Caki2 (cell line): ENCODE data around the gene BAK1. TPM values are rescaled to one million over a fixed set of nuclear protein-coding genes. Genes with fewer than 3 reads are reported as not detected.

Experiments
- DNase-seq: peaks from one replicate; pipeline ENCODE4 v3.0.0-alpha.2; 2015; ENCODE audit warnings: low read depth
- in situ Hi-C: cut with HindIII; loops from 2 replicates; pipeline ENCODE4 v1.10.0; 2016; ENCODE audit warnings: low sequenced_read_pairs, low pct_unique_long_range_greater_than_20kb, mixed read lengths
- total RNA-seq: library from RNA; depleted of rRNA; stranded (reverse); fragments of >200 nt; shearing (Covaris generic); gene quantifications from 2 replicates; pipeline ENCODE4 v1.2.3, GENCODE V29; 2014; ENCODE audit warnings: low replicate concordance; rRNA removed

Gene BAK1
- total RNA-seq = 101 and 103 TPM in 2 replicates

DNA sequence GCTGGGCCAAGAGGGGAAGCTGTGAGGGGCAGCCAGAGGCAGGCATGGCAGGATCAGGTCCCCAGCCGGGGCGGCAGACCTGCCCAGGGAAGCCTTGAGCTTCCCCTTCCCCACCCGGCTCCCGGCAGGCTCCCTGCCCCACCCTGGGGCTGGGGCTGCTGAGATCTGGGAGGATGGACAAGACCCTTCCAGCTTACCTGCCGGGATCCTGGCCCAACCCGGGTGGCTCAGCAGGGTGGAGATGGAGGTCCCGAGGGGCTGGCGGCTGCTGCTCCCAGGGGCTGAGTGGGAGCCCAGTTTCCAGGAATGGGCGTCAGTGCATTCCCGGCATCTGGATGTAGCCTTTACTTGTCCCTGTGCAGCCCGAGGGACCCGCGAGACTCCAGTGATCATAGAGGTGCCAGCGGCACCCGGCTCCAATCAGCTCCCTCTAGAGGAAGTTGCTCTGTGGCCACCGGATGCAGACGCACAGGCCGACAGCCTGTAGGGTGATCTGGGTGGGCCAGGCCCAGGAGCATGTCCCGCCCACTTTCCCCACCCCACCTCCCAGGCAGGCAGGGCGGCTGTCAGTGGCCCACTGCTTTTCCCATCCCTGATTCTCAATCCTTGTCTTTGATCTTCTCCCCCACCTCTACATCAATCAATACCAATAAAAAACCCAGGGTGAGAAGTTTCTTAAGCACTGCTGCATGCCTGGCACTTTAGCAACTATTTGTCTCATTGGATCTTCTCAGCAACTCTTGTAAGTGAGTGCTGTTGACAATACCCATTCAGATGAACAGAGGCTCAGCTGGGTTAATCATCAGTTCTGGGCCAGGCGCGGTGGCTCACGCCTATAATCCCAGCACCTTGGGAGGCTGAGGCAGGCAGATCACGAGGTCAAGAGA lies at the start of gene BAK1:
Gene BAK1, minus strand, starts transcription at position 449 of the 887 bp plus-strand sequence. CDS start 2,672 bp downstream, outside the sequence.
- DNase-seq = peak; percentile 92
- in situ Hi-C loops = no loop called here

DNA sequence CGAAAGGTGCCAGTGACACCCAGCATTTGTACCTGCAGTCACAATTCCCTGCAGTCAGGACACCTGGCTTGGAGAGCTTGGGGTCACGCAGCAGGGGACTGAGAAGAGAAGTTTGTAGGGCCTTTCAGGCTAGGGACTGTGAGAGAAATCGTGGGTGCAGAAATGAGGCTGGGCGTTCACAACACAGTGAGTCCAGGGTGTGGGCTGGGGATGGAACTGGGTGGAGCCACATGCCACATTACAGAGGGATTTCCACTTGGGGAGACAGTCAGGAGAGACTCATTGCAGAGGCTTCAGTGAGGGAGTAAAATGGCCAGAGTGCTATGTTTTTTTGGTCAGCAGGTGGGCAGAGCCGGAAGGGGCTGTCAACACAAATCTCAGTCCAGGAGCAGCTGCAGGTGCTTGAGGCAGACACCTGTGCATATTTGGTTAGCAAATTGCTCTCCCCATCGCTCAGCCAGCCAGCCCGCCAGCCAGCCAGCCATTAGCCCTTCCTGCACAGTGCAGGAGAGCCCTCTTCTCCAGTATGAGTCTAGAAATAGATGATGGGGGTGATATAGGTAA lies 48.4 kb upstream of the BAK1 start:
- DNase-seq = no peak
- in situ Hi-C loops = no loop called here

DNA sequence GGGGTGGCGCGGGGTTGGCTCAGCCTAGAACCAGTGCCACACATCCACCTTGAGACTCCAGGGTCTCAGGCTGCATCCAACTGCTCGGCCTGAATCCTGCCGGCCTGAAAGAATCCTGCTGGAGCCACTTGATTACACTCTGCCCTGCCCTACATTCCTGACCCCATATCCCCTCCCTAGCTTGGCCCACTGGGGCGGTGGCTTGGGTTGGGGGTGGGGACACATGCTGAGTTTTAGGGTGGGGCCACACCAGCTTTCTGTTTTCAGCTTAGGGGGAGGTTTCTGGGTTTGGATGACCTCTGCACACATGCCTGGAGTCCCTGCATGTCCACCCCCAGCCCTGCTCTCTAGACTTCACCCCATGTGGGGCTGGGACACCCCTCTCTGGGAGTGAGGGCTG lies 47.8 kb upstream of the BAK1 start:
- in situ Hi-C loops = no loop called here
- DNase-seq = no peak

DNA sequence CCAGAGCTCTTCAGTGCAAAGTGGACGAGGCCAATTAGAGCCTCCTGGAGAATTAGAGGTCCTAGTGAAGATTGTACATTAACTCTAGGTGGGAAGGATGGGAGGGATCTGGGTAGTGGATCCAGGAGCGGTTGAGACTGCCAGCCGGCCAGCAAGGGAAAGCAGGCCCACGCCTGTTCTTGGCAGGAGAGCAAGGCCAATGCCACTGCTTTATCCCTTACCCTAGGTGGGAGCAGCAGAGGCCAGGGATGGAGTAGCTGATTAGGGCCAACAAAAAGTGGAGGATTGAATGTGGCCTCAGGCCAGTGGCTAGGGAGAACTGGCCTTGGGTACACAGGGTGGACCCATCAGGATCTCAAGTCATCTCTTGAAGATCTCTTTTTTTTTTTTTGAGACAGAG lies 44.8 kb upstream of the BAK1 start:
- DNase-seq = no peak
- in situ Hi-C loops = no loop called here

DNA sequence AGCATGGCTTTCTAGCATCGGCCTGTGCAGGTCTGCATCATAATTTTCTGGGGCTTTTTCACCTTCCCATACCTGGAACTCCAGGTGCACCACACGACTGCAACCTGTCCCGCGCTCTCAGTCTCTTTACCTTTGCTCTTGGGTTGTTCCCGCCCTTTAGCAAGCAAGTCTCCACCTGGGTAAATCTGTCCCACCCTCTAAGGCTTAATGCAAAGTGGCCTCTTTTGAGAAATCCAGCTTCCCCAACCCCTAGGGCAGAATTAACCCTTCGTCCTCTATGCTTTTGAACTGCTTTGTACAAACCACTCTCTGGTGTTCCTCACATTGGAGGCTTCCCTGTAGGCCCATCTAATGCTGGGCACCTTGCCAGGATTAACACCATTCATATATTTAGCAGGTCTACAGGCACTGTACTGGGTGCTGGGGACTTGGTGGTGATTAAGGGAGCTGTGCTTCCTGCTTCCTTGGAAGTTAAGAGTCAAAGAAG lies 43.9 kb upstream of the BAK1 start:
- DNase-seq = no peak
- in situ Hi-C loops = no loop called here

DNA sequence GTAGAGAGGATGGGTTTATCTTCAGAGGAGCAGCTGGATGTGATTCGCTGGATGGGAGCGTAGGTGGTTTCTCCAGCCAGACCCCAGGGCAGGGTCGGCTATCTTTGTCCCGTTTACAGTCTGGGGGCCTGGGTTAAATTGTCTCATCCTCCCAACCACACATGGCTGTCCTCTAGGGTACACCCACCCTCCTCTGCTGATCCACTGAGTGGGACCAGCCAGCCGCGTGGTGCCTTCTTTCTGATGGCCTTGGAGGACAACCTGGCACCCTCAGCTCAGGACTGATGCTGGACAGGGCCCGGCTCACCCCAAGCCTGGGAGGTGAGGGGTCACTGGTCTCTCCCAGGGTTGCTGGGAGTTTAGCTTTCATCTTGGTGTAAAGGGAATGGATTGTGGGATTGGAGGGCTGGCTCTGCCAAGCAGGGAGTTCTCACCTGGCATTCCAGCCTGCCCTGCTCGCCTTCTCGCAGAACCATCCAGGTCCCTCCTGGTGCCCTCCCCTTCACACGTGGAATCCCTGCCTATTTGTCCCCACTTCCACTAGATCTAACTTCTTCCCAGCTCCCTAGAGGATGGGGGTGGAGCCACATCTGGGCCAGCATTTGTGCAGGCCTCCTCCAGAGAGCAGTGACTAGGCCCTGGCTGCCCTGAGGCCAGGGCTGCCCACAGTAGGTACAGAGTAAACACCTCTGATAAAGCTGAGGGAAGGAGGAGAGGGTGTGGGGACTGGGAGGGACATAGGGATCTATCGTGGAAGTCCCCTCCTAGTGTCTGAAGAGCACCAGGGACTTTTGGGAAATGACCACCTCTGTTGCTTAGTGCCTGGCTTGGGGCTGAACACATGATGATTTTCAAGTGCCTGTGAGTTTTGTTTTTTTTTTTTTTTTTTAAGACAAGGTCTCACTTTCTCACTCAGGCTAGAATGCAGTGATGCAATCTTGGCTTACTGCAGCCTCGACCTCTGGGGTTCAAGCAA lies 42.7 kb upstream of the BAK1 start:
- in situ Hi-C loops = no loop called here
- DNase-seq = peak; percentile 59

DNA sequence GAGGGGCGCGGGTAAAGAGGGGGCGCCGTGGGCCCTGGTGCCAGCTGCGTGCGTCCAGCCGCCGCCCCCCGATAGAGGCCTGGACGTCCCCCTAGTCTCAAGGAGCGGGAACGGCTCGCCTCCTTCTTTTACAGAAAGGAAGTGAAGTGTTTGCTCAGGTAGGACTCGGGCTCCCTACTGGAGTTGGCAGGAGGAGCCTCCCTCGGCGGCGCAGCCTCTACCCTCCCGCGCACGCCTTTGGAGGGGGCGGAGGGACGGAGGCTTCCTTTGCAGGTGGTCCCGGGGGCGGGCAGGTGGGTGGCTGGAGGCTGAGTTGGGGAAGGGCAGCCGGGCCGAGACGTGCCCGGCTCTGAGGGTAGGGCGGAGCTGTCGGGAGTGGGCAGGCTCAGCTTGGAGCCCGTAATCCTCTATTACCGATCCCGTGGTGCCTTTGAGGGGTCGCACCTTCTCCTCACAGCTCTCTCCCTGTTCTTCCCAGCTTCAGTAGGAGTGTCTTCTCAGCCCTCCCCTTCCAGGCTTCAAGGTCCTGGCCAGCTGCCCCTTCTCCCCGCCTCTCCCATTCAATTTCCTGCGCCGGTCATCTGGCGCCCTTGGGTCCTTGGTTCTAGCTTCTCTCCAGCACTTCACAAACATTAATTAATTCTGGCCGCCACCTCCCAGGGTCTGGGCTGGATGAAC lies 41.8 kb upstream of the BAK1 start:
- DNase-seq = peak; percentile 86
- in situ Hi-C loops = no loop called here

DNA sequence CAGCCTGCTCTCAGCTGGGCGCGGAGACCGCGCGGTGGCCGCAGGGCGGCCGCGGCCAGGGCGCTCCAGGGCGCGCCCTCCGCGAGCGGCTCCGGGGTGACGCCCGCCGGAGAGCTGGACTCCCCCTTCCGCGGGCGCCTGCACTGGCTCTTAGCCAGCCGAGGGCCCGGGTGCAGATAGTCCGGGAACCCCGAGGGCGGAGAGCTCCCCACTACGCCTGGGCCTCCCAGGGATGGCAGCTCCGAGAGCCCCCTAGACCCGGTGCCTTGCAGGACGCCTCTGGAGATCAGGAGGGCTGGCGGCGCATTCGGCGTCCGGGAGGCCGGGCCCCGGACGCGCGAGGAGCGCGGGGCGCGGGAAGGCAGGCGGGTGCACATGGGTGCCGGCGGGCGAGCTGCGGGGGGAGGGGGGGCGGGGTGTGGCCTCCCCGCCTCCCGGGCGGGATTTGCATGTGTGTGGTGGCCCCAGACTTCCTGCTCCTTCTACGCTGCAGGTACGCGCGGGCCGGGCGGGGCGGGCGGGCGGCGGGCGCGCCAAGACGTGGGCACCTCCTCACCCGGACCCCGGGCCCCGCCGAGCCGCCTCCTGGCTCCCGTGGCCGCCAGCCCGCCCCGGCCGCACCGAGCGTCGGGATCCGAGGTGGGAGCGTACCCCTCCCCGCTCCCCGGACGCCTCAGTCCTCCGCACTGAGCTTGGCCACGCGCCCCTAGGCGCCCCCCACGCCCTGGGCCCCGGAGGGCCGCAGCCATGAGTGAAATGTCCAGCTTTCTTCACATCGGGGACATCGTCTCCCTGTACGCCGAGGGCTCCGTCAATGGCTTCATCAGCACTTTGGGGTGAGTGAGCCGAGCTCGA lies 41.0 kb upstream of the BAK1 start, which contains the start of gene ITPR3:
Gene ITPR3, plus strand, starts transcription at position 467 of the 855 bp plus-strand sequence. Its CDS starts 281 bp downstream, at position 748.
- in situ Hi-C loops = no loop called here
- DNase-seq = peak; percentile 84

DNA sequence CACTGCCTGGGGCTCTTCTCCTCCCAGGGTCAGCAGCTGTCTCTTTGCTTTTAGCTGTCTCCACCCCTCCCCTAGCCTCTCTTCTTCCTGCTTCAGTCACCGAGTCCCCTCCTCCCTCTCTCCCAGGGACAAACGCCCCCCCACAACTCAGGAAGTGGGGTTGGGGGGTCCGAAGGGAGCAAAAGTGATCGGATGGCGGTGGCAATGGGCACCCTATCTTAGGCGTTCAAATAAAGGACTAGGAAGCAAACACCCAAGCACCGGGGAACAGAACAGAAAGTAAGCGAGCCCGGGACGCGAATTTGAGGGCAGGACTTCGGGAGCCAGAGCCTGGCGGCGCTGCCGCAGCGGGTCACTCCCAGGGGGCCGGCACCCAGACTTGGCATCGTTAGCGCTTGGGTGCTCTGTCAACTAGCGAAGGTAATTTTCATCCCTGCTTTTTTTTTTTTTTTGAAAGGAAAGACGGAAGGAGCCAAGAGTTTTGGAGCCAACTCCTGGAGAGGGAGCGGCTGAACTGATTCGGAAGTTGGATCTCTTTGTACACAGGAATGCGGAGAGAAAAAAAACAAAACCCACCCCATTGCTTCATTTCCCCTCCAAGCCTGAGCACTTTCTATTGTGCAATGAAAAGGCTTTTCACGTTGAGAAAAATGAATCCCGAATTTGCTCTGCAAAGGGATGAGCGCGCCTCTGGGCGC lies 40.2 kb upstream of the BAK1 start:
- DNase-seq = peak; percentile 67
- in situ Hi-C loops = no loop called here

DNA sequence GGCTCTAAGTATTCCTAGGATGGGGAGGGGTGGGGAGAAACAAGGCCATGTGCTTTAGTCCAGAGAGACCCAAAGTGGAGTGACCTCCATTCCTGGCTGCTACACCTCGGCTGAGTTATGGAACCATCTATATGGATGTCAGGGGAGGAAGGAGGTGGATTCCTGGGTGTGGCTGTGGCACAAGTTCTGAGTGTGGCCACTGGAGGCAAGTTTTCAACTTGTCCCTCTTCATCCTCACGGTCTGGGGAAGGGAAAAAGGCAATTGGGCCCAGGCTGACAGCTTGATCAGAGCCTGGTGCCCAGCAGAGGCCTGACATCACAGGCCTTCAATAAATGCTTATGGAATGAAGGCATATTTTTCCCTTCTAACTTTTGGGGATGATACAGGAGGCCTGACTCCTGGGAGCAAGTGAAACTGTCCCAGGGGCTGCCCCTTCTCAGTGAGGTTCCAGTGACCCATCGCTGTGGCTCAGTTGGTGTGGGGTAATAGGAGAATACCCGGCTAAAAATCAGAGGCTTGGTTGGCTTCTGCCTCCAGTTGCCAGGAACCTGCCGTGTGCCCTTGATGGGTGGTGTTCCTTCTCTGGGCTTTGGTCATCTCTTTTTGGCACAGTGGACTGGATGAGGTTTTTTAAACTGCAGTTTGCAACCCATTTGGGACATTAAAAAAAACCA lies 39.2 kb upstream of the BAK1 start:
- DNase-seq = no peak
- in situ Hi-C loops = no loop called here

DNA sequence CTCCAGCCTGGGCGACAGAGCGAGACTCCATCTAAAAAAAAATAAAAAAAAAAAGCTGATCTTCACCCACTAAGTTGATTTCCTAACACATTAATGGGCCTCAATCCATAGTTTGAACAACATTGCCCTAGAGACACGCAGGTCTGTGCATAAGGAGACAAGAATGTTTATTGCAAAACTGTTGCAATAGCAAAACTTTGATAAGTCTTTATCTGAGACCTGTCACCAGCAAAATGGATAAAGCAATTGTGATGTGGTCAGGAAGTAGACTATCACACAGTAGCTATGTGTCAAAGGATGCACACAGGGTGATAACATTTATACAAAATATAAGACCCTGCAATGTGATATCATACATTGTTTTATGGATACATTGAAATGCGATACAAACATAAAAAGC lies 36.8 kb upstream of the BAK1 start:
- in situ Hi-C loops = no loop called here
- DNase-seq = no peak

DNA sequence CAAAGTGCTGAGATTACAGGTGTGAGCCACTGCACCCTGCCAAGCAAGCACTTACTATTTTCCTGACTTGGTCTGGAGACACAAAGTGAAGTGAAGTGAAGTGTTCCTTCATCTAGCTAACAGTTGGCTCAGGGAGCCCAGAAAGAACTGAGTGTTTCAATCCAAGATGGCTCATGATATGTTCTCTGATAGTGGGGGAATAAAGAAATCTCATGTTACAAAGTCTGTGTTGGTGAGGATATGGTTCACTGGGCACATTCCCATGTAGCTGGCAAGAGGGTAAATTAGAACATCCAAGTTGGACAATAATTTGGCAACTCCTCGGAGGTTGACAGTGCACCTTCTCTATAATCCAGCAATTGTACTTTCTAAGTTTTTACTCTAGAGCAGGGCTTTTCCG lies 36.0 kb upstream of the BAK1 start:
- no peak for DNase-seq
- in situ Hi-C loops = no loop called here

DNA sequence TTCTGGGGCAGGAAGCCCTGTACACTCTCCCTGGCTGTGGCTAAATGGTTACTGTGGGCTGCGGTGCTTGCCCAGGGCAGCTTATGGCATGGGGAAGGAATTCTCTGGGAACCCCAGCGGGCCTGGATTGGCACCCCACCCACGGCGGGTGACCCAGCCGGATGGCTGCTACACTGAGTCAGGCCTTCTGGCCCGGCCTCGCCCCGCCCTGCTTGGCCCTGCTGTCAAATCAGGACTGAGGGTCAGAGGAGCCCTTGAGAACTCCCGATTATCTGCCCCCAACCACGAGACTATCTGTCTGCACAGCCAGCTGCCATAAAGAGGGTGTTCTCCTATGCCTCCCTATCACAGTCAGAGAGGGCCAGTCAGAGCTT lies 33.7 kb upstream of the BAK1 start:
- in situ Hi-C loops = no loop called here
- no peak for DNase-seq

DNA sequence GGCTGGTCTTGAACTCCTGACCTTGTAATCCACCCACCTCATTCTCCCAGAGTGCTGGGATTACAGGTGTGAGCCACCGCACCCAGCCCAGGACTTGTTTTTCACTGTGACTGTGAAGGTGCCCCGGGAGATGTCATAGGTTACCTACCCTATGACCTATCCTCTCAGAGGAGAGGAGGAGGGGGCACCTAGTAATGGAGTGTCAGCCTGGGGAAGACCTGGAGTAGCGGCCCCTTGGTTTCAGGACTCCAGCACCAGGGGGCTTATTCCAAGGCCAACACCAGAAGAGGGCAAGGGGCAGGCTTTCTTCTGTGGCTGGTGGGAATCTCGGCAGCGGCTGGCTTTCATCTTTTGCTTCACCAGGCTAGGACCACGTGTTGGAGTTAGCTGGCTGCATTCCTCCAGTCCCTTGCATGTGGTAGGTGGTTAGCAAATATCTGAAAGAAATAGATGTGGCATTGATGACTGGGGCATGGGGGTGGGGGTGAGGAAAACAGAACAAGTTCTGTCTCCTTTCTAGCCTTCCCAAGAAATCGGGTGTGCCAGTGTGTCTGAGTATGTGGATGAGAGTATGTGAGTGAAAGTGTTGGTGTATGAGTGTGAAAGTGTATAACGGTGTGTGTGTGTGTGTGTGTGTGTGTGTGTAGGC lies 33.2 kb upstream of the BAK1 start:
- no peak for DNase-seq
- in situ Hi-C loops = no loop called here

DNA sequence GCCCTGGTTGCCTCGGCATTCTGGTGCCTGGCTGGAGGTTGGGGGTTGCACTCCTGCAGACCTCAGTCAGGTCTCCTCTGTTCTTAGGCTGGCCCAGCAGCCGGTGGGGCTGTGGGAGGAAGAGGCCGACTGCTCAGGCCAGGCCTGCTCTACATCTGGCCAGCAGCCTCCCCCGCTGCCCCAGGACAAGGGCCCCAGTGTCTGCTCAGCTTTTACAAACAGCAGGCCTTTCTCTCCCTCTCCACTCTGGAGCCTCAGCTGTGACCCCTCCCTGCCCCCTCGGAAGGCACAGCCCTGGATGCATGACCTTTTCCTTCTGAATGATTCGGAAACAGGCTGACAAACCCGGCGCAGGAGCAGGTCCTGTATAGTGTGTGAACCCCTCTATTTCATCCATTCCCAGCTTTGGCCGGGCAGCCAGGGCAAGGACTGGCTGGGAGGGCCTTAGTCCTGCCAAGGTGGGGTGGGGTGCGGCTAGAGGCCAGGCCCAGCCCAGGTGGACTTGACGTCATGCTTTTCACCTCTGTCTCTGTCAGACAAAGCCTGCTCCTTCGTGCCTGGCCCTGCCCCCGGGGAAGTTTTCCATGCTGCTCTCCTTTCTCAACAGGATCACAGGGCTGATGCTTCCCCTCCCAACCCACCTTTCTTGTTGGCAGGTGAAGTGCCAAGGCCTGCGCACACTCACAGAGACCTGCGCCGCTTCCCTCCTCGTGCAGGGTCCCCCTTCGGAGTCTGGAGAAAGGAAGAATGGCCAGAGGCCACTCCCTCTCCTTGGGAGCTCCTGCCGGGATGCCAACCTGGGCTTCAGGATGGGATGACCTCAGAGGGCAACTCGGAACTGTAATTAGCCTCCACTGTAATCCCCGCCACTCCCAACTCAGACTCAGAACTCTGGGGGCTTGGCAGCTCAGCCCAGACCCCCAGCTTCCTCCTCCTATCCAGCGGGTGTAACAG lies 31.0 kb upstream of the BAK1 start:
- in situ Hi-C loops = no loop called here
- DNase-seq = no peak
